GM15510 (cell line): ENCODE results near the gene KRTAP10-8.

Source experiments
- POLR2A ChIP-seq: IDR thresholded peaks from 3 replicates; pipeline ENCODE4 v1.6.1; 2011; ENCODE audit warnings: borderline replicate concordance; ENCODE audit not compliant: insufficient read length; ENCODE audit errors: extremely low read depth

The KRTAP10-8 gene

GRCh38 chr21:44658541-44658910, 46.6 kb downstream of the KRTAP10-8 start:
- no peak for TF ChIP-seq POLR2A

- TF ChIP-seq POLR2A = no peak
These were observed 47.2 kb downstream of the KRTAP10-8 start for GRCh38 chr21:44658913-44659595.
